Epithelial cell of prostate (primary cell): ENCODE measurements around the gene NCSTN.
"Not testable (repeated sequence)": the region's sequence is repeated elsewhere in the genome, so short reads cannot be mapped to it uniquely, and the experiment has no call there.

Experiments used
- DNase-seq: peaks from one replicate; pipeline ENCODE4 v3.0.0-alpha.2; 2011; ENCODE audit warnings: low read depth, low spot score
- H3K27ac ChIP-seq: fragments of 450-650 bp; 2 replicates; pipeline ENCODE4 v1.5.1; 2017; ENCODE audit warnings: mild to moderate bottlenecking

Gene NCSTN

GRCh38 chr1:160369087-160369486, 25.9 kb downstream of the NCSTN start:
- H3K27ac ChIP-seq: no peak overlapping the region
- DNase-seq: no peak

GRCh38 chr1:160370561-160371345, 27.6 kb downstream of the NCSTN start:
- H3K27ac ChIP-seq: no peak overlapping the region
- no peak for DNase-seq

- DNase-seq: no peak
- H3K27ac ChIP-seq: no peak overlapping the region
These were observed 28.1 kb downstream of the NCSTN start for GRCh38 chr1:160371346-160371631.

- no peak overlapping the region for H3K27ac ChIP-seq
- DNase-seq: no peak
These were observed 28.6 kb downstream of the NCSTN start for GRCh38 chr1:160371756-160372155.

GRCh38 chr1:160373696-160374095, 30.5 kb downstream of the NCSTN start:
- no peak overlapping the region for H3K27ac ChIP-seq
- no peak for DNase-seq

GRCh38 chr1:160374306-160375110, 31.3 kb downstream of the NCSTN start:
- DNase-seq: no peak
- H3K27ac ChIP-seq: no peak overlapping the region

- no peak for DNase-seq
- H3K27ac ChIP-seq: no peak overlapping the region
These were observed 32.8 kb downstream of the NCSTN start for GRCh38 chr1:160375788-160376524.

- H3K27ac ChIP-seq: no peak overlapping the region
- DNase-seq: no peak
These were observed 33.4 kb downstream of the NCSTN start for GRCh38 chr1:160376525-160377131.

GRCh38 chr1:160377585-160378206, 34.5 kb downstream of the NCSTN start:
- DNase-seq: no peak
- H3K27ac ChIP-seq: no peak overlapping the region

- H3K27ac ChIP-seq, DNase-seq: not testable (repeated sequence)
These were observed 41.6 kb downstream of the NCSTN start for GRCh38 chr1:160384812-160385211.

GRCh38 chr1:160388406-160388805, 45.2 kb downstream of the NCSTN start:
- not testable (repeated sequence) for H3K27ac ChIP-seq, DNase-seq

- H3K27ac ChIP-seq: no peak overlapping the region
These were observed 51.5 kb downstream of the NCSTN start for GRCh38 chr1:160394673-160395072.

GRCh38 chr1:160397651-160398050, 54.5 kb downstream of the NCSTN start:
- DNase-seq: no peak
- no peak overlapping the region for H3K27ac ChIP-seq

More at GRCh38 chr1:160394673-160395072, 51.5 kb downstream of the NCSTN start:
- DNase-seq: no peak

GRCh38 chr1:160398823-160399222, 55.6 kb downstream of the NCSTN start:
- DNase-seq: no peak
- H3K27ac ChIP-seq: no peak overlapping the region

GRCh38 chr1:160399544-160400222, 56.5 kb downstream of the NCSTN start:
- DNase-seq: no peak
- H3K27ac ChIP-seq: no peak overlapping the region

- no peak within 1 kb of the TSS for H3K27ac ChIP-seq
- no peak for DNase-seq
These were observed 57.1 kb downstream of the NCSTN start, which contains the start of gene VANGL2 for GRCh38 chr1:160400223-160400645. TSS of gene VANGL2 (plus strand) at chr1:160400564. CDS start at chr1:160415838, 15,274 bp downstream.

GRCh38 chr1:160400646-160401486, 57.7 kb downstream of the NCSTN start:
- H3K27ac ChIP-seq: no peak overlapping the region
- DNase-seq: no peak

- DNase-seq: no peak
- no peak overlapping the region for H3K27ac ChIP-seq
These were observed 58.3 kb downstream of the NCSTN start for GRCh38 chr1:160401487-160401805.
